ENCODE measurements around the gene EFNA2.
"Not testable (repeated sequence)": the region's sequence is repeated elsewhere in the genome, so short reads cannot be mapped to it uniquely, and the experiment has no call there.

The EFNA2 gene

GRCh38 chr19:1302533-1303239 is 17.0 kb downstream of the EFNA2 start:
- no peak overlapping the region for H3K4me3 ChIP-seq (ENCODE audit: low read length)
- TF ChIP-seq, protein P1, sequence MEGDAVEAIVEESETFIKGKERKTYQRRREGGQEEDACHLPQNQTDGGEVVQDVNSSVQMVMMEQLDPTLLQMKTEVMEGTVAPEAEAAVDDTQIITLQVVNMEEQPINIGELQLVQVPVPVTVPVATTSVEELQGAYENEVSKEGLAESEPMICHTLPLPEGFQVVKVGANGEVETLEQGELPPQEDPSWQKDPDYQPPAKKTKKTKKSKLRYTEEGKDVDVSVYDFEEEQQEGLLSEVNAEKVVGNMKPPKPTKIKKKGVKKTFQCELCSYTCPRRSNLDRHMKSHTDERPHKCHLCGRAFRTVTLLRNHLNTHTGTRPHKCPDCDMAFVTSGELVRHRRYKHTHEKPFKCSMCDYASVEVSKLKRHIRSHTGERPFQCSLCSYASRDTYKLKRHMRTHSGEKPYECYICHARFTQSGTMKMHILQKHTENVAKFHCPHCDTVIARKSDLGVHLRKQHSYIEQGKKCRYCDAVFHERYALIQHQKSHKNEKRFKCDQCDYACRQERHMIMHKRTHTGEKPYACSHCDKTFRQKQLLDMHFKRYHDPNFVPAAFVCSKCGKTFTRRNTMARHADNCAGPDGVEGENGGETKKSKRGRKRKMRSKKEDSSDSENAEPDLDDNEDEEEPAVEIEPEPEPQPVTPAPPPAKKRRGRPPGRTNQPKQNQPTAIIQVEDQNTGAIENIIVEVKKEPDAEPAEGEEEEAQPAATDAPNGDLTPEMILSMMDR (conservative IDR thresholded peaks at IDR 0.05; ENCODE audit: low read length), result no peak
- no peak for DNase-seq (ENCODE audit: low read depth)

GRCh38 chr19:1304197-1304924 is 18.7 kb downstream of the EFNA2 start:
- H3K4me3 ChIP-seq (ENCODE audit: low read length), result no peak overlapping the region
- TF ChIP-seq, protein P1 (conservative IDR thresholded peaks at IDR 0.05; ENCODE audit: low read length), result no peak
- DNase-seq (ENCODE audit: low read depth), result no peak

DNA sequence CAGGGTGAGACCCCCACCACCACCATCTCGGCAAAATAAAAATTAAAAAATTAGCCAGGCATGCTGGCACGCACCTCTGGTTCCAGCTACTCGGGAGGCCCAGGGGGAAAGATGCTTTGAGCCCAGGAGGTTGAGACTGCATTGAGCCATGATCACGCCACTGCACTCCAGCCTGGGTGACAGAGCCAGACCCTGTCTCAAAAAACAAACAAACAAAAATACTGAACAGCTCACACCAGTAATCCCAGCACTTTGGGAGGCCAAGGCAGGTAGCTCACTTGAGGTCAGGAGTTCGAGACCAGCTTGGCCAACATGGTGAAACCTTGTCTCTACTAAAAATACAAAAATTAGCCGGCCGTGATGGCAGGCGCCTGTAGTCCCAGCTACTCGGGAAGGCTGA is 19.7 kb downstream of the EFNA2 start:
- DNase-seq (ENCODE audit: low read depth); H3K4me3 ChIP-seq (ENCODE audit: low read length): not testable (repeated sequence)

DNA sequence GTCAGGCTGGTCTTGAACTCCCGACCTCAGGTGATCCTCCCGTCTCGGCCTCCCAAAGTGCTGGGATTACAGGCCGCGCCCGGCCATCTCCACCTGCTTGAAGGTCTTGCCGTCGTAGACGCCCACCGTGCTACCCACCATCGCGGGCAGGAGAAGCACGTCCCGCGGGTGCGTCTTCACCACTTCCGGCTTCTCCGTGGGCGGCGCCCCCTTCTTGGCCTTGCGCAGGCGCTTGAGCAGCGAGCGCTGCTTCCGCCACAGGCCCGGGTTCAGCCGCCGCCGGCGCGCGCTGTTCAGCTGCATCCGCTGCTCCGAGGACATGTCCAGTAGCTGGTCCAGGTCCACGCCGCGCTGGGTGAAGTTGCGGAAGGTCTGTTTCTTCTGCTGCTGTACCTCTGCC is 21.6 kb downstream of the EFNA2 start:
- no peak for DNase-seq (ENCODE audit: low read depth)
- no peak overlapping the region for H3K4me3 ChIP-seq (ENCODE audit: low read length)
- TF ChIP-seq, protein P1 (conservative IDR thresholded peaks at IDR 0.05; ENCODE audit: low read length), result no peak

GRCh38 chr19:1307755-1308303 is 22.2 kb downstream of the EFNA2 start:
- DNase-seq (ENCODE audit: low read depth), result no peak
- no peak overlapping the region for H3K4me3 ChIP-seq (ENCODE audit: low read length)
- TF ChIP-seq, protein P1 (conservative IDR thresholded peaks at IDR 0.05; ENCODE audit: low read length), result no peak

DNA sequence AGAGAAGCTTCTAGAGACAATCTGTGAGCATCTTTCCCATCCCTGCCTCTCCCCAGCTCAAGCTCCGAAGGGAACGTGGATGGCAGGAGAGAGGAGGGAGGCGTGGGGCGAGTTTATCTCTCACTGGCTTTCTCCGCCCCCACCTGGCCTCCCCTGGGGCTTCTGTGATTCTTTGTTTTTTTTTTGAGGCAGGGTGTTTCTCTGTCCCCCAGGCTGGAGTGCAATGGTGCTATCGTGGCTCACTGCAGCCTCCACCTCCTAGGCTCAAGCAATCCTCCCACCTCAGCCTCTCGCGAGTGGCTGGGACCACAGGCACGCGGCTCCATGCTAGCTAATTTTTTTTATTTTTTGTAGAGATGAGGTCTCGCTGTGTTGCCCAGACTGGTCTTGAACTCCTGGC is 23.0 kb downstream of the EFNA2 start:
- no peak for DNase-seq (ENCODE audit: low read depth)
- TF ChIP-seq, protein P1 (conservative IDR thresholded peaks at IDR 0.05; ENCODE audit: low read length), result no peak
- H3K4me3 ChIP-seq (ENCODE audit: low read length), result no peak overlapping the region

GRCh38 chr19:1309977-1310852 is 24.5 kb downstream of the EFNA2 start:
- TF ChIP-seq, protein P1 (conservative IDR thresholded peaks at IDR 0.05; ENCODE audit: low read length), result no peak
- no peak for DNase-seq (ENCODE audit: low read depth)
- no peak overlapping the region for H3K4me3 ChIP-seq (ENCODE audit: low read length)

Data from AG10803 (cell line).